Activated naive CD8-positive, alpha-beta T cell treated with anti-CD3 and anti-CD28 coated beads, Interleukin-2, amount 10 ng/mL, durations not matched to agents 7 days and 5 days (primary cell): Measurements from ENCODE around the gene RDH8. TPM values are rescaled to one million over a fixed set of nuclear protein-coding genes. Genes with fewer than 3 reads are reported as not detected.

ENCODE experiments used
- ATAC-seq: fragments of 150-1000 bp; cut with Tn5 transposase; one replicate; pipeline ENCODE4 v1.10.0; 2021; ENCODE audit warnings: low read depth, moderate library complexity
- POLR2A ChIA-PET: fragments of 350-600 bp; sonication (Branson Sonifier 250); formaldehyde crosslinking; loops from one replicate; lab custom pipeline; 2021; ENCODE audit warnings: antibody characterized with exemption; lab: Charles Lee
- DNase-seq: peaks from one replicate; pipeline ENCODE4 v3.0.0; 2021
- H3K27ac Mint-ChIP-seq: one replicate; pipeline ENCODE4 v1.8.0; 2022; ENCODE audit warnings: mild to moderate bottlenecking, mixed read lengths
- H3K27me3 Mint-ChIP-seq: one replicate; pipeline ENCODE4 v1.8.0; 2022; ENCODE audit warnings: mild to moderate bottlenecking, moderate library complexity, mixed read lengths
- H3K36me3 Mint-ChIP-seq: one replicate; pipeline ENCODE4 v1.8.0; 2021; ENCODE audit warnings: mild to moderate bottlenecking, mixed read lengths
- H3K4me1 Mint-ChIP-seq: one replicate; pipeline ENCODE4 v1.8.0; 2021; ENCODE audit warnings: mixed read lengths
- H3K4me3 Mint-ChIP-seq: one replicate; pipeline ENCODE4 v1.8.0; 2022; ENCODE audit warnings: mild to moderate bottlenecking, moderate library complexity, mixed read lengths
- H3K9me3 Mint-ChIP-seq: one replicate; pipeline ENCODE4 v1.8.0; 2021; ENCODE audit warnings: mixed read lengths
- total RNA-seq, 2 experiments: library from RNA; stranded (reverse); gene quantifications; one replicate each; pipeline ENCODE4 v1.2.3, GENCODE V29; 2021

RDH8 gene
- total RNA-seq, 2 experiments from 2014 or later, result not detected

DNA sequence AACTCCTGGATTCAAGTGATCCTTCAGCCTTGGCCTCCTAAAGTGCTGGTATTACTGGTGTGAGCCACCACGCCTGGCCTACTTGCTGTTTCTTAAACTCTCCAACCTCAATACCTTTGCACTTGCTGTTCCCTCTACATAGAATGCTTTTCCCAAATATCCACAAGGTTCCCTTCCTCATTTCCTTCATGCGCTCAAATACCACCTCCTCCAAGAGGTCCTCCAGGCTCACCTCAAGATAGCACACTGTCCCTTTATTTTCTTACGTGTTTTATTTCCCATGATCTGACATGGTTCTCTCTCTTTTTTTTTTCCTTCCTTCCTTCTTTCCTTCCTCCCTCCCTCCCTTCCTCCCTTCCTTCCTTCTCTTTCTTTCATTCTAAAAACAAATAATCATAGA, 13.5 kb downstream of the RDH8 start:
- POLR2A ChIA-PET, result no interaction called here
- Mint-ChIP-seq H3K27ac (no peak overlapping the region), H3K27me3 (peaks cover 21% of the 10 kb centered on the region), H3K4me3 (no peak overlapping the region), H3K36me3 (no peaks in the 10 kb centered on the region), H3K9me3 (no peaks in the 10 kb centered on the region), H3K4me1 (peaks cover 3% of the 10 kb centered on the region)
- ATAC-seq, result no peak
- DNase-seq, result no peak

DNA sequence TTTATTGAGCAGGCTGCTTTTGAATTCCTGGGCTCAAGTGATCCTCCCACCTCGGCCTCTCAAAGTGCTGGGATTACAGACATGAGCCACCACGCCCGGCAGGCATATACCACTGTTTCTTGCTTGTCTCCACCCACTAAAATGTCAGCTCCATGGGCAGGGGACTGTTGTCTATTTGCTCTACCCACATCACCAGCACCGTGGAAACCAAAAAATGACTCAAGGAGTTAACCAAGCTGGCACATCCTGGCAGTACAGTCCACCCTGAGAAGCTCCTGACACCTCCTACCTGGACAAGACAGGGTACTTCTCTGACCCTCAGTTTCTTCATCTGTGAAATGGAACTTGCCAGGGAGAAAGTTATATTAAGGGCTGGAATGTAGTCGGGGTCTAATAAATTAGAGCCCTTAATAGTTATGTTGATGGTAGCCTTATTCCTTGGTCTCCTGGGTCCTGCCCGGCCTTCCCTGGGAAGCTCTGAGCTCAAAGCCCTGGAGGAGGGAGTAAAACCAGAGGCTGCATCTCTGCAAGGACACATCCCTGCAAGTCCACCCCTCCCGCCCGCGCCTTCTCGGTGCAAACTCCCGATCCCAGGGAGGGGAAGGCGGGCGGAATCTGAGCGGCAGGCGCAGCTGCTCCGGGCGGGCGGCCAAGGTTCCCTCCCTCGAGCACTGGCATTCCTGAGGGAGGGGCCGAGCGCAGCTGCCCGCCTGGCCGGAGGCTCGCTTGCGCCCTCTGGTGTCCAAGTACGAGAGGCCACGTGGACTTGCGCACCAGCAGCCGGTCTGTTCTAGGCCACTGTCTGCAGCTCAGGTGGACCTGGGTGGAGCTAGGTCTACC, 14.1 kb downstream of the RDH8 start:
- DNase-seq (peak; percentile 84), ATAC-seq (peak; percentile 87)
- Mint-ChIP-seq H3K27ac (no peak overlapping the region), H3K27me3 (peaks cover 24% of the 10 kb centered on the region), H3K4me3 (no peak overlapping the region), H3K36me3 (no peaks in the 10 kb centered on the region), H3K9me3 (no peaks in the 10 kb centered on the region), H3K4me1 (peaks cover 3% of the 10 kb centered on the region)
- POLR2A ChIA-PET, result no interaction called here

DNA sequence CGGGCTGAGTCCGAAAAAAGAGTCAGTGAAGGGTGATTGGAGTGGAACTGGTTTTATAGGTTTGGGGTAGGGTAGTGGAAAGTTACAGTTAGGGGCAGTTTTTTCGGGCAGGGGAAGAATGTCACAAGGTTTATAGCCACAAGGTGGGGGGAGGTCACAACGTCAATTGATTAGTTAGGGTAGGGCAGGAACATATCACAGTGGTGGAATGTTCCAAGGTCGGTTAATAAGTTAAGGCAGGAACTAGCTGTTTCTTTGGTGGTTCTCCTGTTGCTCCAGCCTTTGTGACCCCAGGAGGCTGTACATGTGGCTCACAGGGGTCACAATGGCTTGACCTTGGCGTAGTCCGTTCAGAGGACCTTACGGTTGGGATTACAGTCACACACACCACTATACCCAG, 20.3 kb downstream of the RDH8 start:
- H3K9me3 Mint-ChIP-seq, result no peaks in the 10 kb centered on the region
- no peaks in the 10 kb centered on the region for H3K36me3 Mint-ChIP-seq
- no peak overlapping the region for H3K27ac Mint-ChIP-seq
- no peak overlapping the region for H3K4me3 Mint-ChIP-seq
- peaks cover 21% of the 10 kb centered on the region for H3K27me3 Mint-ChIP-seq
- POLR2A ChIA-PET, result no interaction called here
- H3K4me1 Mint-ChIP-seq, result no peaks in the 10 kb centered on the region
- ATAC-seq (no peak), DNase-seq (no peak)

DNA sequence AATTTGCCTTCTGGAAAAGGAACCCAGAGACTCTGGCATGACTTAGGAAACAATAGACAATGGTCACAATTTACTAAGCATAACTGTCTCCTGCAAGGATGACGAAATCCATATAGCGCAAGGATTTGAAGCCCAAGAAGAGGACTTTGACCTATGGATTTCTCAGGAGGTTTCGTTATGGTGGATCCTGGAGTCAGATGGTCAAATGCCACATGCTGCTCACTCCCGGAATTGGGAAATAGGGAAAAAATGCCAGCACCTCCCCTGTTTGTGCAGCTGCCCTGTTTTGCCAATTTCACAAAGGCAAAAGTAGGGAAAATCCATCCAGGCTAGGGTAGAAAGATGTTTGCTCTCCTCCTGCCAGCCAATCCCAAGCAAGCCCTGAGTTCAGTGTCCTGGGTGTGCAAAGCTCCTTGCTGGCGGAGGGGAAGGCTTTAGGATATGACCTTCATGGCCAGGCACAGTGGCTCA, 23.4 kb downstream of the RDH8 start:
- Mint-ChIP-seq H3K9me3 (no peaks in the 10 kb centered on the region), H3K27me3 (peaks cover 21% of the 10 kb centered on the region), H3K27ac (no peak overlapping the region), H3K4me1 (no peaks in the 10 kb centered on the region), H3K36me3 (no peaks in the 10 kb centered on the region), H3K4me3 (no peak overlapping the region)
- DNase-seq (no peak), ATAC-seq (no peak)
- POLR2A ChIA-PET, result no interaction called here

DNA sequence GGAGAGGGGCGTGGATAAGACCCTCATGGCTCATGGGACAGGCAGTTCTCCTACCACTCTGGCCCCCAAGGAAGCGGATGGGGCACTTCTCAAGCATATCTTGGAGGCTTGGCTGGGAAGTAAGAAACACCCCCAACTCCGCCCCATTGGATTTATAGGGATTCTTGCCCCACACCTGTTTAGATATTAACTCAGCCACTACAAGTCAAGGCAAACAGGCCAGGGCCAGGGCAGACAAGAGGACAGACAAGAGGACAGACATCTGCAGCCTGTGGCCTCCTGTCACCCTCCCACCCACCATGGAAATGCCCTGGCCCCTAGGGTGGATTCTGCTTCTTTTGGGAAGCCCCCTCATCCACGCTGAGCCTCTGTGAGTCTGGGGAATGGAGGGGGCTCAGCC, 24.1 kb downstream of the RDH8 start:
- ATAC-seq (no peak), DNase-seq (no peak)
- peaks cover 4% of the 10 kb centered on the region for H3K9me3 Mint-ChIP-seq
- H3K27me3 Mint-ChIP-seq, result peaks cover 17% of the 10 kb centered on the region
- no peak overlapping the region for H3K4me3 Mint-ChIP-seq
- no peaks in the 10 kb centered on the region for H3K36me3 Mint-ChIP-seq
- H3K27ac Mint-ChIP-seq, result no peak overlapping the region
- POLR2A ChIA-PET, result no interaction called here
- H3K4me1 Mint-ChIP-seq, result no peaks in the 10 kb centered on the region

DNA sequence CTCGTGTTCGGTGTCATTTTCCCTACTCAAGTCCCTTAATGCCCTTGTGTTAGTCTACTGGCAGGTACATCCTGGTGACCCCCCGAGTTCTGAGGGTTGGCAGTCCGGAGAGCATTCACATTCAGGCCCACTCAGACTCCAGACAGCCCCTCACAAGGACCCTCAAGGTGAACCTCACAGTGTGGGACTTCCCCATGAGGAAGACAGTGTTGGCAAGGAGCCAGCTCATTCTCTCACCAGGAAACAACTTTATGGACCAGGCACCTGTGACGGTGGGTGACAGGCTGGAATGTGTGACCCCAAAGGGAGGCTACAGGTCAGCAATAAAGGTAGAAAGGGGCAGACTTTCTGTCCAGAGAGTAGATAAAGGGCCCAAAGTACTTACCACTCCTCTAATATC, 24.5 kb downstream of the RDH8 start:
- H3K36me3 Mint-ChIP-seq, result no peaks in the 10 kb centered on the region
- POLR2A ChIA-PET, result no interaction called here

DNA sequence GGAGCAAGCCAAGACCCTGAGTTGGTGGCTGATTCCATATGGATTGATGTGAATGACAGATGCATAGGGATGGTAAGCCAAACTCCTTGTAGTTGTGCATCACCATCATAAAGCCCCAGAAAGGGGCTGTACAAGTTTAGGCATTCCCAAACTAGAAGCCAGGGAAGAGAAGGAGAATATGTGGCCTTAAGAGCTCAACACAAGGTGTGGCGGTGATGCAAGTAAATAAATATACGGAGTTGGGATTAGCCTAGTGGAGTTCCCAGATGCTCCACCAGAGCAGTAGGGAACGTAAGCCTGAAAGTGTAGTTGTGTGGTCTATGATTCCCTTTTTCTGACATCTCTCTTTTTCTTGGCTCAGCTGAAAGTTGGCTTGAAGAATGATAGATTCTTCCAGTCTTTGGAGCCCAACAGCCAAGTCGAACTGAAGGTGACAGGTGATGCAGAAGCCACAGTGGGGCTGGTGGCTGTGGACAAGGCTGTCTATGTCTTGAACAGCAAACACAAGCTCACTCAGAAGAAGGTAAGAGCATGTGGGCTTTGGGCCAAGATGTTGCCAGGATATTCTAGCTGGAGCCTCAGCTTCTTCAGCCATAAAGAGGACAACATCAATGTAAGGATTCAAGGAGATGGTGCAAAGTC, 30.1 kb downstream of the RDH8 start:
- POLR2A ChIA-PET, result no interaction called here
- H3K9me3 Mint-ChIP-seq, result peaks cover 21% of the 10 kb centered on the region
- H3K36me3 Mint-ChIP-seq, result no peaks in the 10 kb centered on the region
- ATAC-seq, result no peak
- H3K27ac Mint-ChIP-seq, result no peak overlapping the region
- no peaks in the 10 kb centered on the region for H3K4me1 Mint-ChIP-seq
- H3K27me3 Mint-ChIP-seq, result peaks cover 7% of the 10 kb centered on the region
- no peak overlapping the region for H3K4me3 Mint-ChIP-seq
- no peak for DNase-seq

More for the DNA sequence above, 24.5 kb downstream of the RDH8 start:
- DNase-seq (no peak), ATAC-seq (no peak)
- Mint-ChIP-seq H3K4me1 (no peaks in the 10 kb centered on the region), H3K4me3 (no peak overlapping the region), H3K27ac (no peak overlapping the region), H3K27me3 (peaks cover 15% of the 10 kb centered on the region), H3K9me3 (peaks cover 6% of the 10 kb centered on the region)

DNA sequence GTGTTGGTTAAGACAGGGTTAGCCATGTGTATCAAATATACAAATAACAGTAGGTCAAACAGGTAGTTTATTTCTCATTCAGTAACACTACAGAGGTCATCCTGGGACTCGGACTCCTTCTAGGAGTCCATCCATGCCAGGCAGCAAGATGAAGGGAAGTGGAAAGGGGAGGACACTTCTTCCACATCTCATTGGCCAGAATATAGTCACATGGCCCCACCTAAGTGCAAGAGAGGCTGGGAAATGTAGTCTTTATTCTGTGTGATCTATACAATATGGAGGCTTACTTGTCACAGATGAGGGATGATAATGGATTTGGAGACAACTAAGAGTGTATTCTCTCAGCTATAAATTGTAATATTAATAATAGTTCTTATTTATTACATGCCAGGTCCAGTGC, 31.1 kb downstream of the RDH8 start:
- no peak for DNase-seq
- H3K4me3 Mint-ChIP-seq, result no peak overlapping the region
- H3K9me3 Mint-ChIP-seq, result peaks cover 21% of the 10 kb centered on the region
- H3K27me3 Mint-ChIP-seq, result peaks cover 10% of the 10 kb centered on the region
- no peak for ATAC-seq
- H3K36me3 Mint-ChIP-seq, result no peaks in the 10 kb centered on the region
- POLR2A ChIA-PET, result no interaction called here
- H3K27ac Mint-ChIP-seq, result no peak overlapping the region
- no peaks in the 10 kb centered on the region for H3K4me1 Mint-ChIP-seq

DNA sequence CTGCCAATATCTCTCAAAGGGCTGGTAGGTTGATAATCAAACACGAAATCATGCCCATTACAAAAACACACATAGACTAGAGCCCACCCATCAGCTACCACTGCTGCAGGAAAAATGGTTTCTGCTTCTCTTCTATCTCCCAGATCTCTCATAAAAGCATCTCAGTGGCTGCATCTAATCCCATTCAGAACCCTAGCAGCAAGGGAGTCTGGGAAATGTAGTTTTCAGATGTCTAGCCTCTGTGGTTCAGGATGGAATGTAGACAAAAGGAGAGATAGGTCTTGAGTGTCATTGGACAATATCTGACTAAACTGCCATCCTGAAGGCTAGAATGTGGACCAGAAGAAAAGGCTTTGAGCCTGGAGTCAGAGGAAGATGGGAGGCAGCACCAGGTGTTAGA, 32.1 kb downstream of the RDH8 start:
- H3K27ac Mint-ChIP-seq, result no peak overlapping the region
- POLR2A ChIA-PET, result no interaction called here
- no peak overlapping the region for H3K4me3 Mint-ChIP-seq
- peaks cover 10% of the 10 kb centered on the region for H3K27me3 Mint-ChIP-seq
- DNase-seq (no peak), ATAC-seq (no peak)
- H3K9me3 Mint-ChIP-seq, result peaks cover 21% of the 10 kb centered on the region
- no peaks in the 10 kb centered on the region for H3K4me1 Mint-ChIP-seq
- no peaks in the 10 kb centered on the region for H3K36me3 Mint-ChIP-seq

DNA sequence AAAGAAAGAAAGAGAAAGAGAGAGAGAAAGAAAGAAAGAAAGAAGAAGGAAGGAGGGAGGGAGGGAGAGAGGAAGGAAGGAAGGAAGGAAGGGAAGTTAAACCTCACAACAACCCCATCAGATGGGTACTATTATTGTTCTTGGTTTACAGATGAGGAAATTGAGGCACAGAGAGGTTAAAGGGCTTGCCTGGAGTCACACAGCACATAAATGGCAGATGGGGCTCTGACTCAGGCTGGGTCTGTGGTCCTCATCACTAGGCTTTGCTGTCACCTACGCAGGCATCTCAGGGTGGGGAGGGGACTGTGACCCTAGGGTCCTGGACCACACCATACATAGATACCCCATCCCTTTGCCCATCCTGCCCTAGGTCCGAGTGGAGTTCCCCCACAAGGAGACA, 36.3 kb downstream of the RDH8 start:
- POLR2A ChIA-PET, result no interaction called here
- H3K9me3 Mint-ChIP-seq, result peaks cover 3% of the 10 kb centered on the region
- no peaks in the 10 kb centered on the region for H3K36me3 Mint-ChIP-seq
- H3K27ac Mint-ChIP-seq, result no peak overlapping the region
- ATAC-seq (no peak), DNase-seq (no peak)
- no peak overlapping the region for H3K4me3 Mint-ChIP-seq
- no peaks in the 10 kb centered on the region for H3K4me1 Mint-ChIP-seq
- peaks cover 10% of the 10 kb centered on the region for H3K27me3 Mint-ChIP-seq

DNA sequence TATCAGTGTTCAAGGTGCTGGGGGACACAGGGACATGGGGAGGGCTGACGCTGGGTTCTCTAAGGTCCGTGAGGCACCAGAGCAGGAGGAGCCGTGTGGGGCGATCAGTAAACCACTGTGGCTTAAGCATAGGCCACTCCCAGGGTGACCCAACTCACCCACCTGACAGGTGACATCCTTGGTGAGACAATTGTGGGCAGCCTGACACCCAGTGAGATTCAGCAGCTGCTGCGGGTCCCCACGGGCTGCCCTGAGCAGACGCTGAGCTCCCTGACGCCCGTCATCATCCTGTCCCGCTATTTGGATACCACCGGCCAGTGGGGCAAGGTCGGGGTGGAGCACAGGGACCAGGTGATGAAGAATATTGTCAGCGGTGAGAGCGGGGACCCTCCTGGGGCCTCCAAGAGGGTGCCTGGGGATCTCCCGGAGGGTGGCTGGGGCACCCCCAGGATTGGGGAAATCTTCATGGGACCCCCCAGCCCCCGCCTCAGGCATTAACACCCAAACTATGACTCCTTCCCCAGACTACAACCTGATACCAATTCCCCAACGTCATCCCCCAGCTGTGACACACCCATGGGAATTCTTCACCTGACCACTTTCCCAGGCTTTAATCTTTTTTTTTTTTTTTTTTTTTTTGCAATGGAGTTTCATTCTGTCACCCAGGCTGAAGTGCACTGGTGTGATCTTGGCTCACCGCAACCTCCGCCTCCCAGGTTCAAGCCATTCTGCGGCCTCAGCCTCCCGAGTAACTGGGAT, 39.5 kb downstream of the RDH8 start:
- Mint-ChIP-seq H3K4me1 (peaks cover 1% of the 10 kb centered on the region), H3K4me3 (no peak overlapping the region), H3K9me3 (no peaks in the 10 kb centered on the region), H3K27ac (no peak overlapping the region), H3K36me3 (no peaks in the 10 kb centered on the region), H3K27me3 (peaks cover 7% of the 10 kb centered on the region)
- ATAC-seq, result no peak
- POLR2A ChIA-PET, result no interaction called here
- DNase-seq, result no peak

DNA sequence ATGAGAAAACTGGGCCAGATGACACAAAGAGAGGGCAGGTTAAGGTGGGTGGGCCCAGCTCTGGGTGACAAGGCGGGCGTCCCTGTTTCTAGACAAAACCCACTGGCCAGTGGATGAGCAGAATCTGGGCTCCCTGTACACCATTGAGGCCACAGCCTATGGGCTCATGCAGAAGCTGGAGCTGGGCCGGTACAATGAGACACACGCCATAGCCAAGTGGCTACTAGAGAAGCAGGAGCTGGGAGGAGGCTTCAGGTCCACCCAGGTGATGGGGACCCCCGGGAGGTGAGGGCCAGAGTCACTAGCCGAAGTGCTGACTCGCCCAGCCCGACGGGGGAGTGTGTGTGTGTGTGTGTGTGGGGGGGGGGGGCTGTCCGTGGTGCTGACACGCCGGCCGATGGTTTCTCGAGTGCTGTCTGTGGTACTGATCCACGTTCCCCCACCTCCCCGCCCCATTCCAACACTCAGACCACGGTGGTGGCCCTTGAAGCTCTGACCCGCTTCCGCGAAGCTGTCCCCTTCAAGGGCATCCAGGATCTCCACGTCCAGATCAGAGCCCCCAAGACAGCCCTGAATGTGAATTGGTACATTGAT, 48.5 kb downstream of the RDH8 start:
- Mint-ChIP-seq H3K4me3 (no peak overlapping the region), H3K36me3 (no peaks in the 10 kb centered on the region), H3K27ac (no peak overlapping the region), H3K27me3 (peaks cover 18% of the 10 kb centered on the region), H3K4me1 (no peaks in the 10 kb centered on the region), H3K9me3 (no peaks in the 10 kb centered on the region)
- ATAC-seq (no peak), DNase-seq (no peak)
- POLR2A ChIA-PET, result no interaction called here

DNA sequence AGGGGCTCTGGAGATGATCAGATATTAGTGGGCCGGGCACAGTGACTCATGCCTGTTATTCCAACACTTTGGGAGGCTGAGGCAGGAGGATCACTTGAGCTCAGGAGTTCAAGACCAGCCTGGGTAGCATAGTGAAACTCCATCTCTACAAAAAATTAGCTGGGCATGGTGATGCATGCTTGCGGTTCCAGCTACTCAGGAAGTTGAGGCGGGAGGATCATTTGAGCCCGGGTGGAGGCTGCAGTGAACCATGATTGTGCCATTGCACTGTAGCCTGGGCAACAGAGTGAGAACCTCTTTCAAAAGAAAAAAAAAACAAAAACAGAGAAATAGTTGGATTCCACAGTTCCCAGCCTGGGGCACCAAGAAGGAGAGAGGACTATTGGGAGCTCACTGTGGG, 54.9 kb downstream of the RDH8 start:
- ATAC-seq (peak; percentile 47), DNase-seq (no peak)
- Mint-ChIP-seq H3K4me1 (peaks cover 5% of the 10 kb centered on the region), H3K27me3 (peaks cover 20% of the 10 kb centered on the region), H3K4me3 (no peak overlapping the region), H3K27ac (no peak overlapping the region), H3K36me3 (no peaks in the 10 kb centered on the region), H3K9me3 (no peaks in the 10 kb centered on the region)
- POLR2A ChIA-PET, result interaction anchor here (0.5 kb wide), 1 partner anchor 145 kb away, joined by 3 read pairs; no protein-coding TSS in a partner anchor
